SW 1271 (cell line): ENCODE results near the gene TRO.

ENCODE experiments used
- DNase-seq, 2 experiments: peaks; one replicate each; lab custom pipeline; 2025; lab: John Stamatoyannopoulos, UW

TRO gene

GRCh38 chrX:54920610-54921426, at the start of gene TRO:
TSS of gene TRO (plus strand) at chrX:54920824. CDS start at chrX:54922247, 1,423 bp downstream.
- no peak for DNase-seq

GRCh38 chrX:54885740-54886139, 34.9 kb upstream of the TRO start:
- no peak for DNase-seq

- peak in 1 of 2 experiments; percentile 3 for DNase-seq
These were observed 29.1 kb upstream of the TRO start for GRCh38 chrX:54891573-54891972.

GRCh38 chrX:54894159-54894558, 26.5 kb upstream of the TRO start:
- DNase-seq = no peak

GRCh38 chrX:54909941-54910340, 10.7 kb upstream of the TRO start:
- no peak for DNase-seq

- no peak for DNase-seq
These were observed 900 bp downstream of the TRO start for GRCh38 chrX:54921427-54922021.

GRCh38 chrX:54922547-54922946, 1.9 kb downstream of the TRO start:
- DNase-seq = no peak

- DNase-seq = no peak
These were observed 2.8 kb downstream of the TRO start for GRCh38 chrX:54923376-54923775.

GRCh38 chrX:54926978-54927377, 6.4 kb downstream of the TRO start:
- no peak for DNase-seq

- DNase-seq = no peak
These were observed 8.3 kb downstream of the TRO start for GRCh38 chrX:54928876-54929275.

- no peak for DNase-seq
These were observed 9.8 kb downstream of the TRO start for GRCh38 chrX:54930291-54931049.

- DNase-seq = no peak
These were observed 10.5 kb downstream of the TRO start for GRCh38 chrX:54931107-54931506.

- DNase-seq = no peak
These were observed 12.7 kb downstream of the TRO start for GRCh38 chrX:54933150-54933826.

GRCh38 chrX:54934058-54934457, 13.4 kb downstream of the TRO start:
- DNase-seq = no peak

GRCh38 chrX:54934890-54935289, 14.3 kb downstream of the TRO start:
- no peak for DNase-seq

GRCh38 chrX:54935306-54935705, 14.7 kb downstream of the TRO start:
- DNase-seq = no peak

GRCh38 chrX:54937416-54937815, 16.8 kb downstream of the TRO start:
- DNase-seq = no peak

- no peak for DNase-seq
These were observed 24.2 kb downstream of the TRO start for GRCh38 chrX:54944816-54945215.

- DNase-seq = no peak
These were observed 24.6 kb downstream of the TRO start for GRCh38 chrX:54945224-54945623.

GRCh38 chrX:54950730-54951375, 30.2 kb downstream of the TRO start:
- DNase-seq = no peak

GRCh38 chrX:54961750-54962149, 41.1 kb downstream of the TRO start:
- DNase-seq = no peak
